Stimulated activated naive CD8-positive, alpha-beta T cell treated with anti-CD3 and anti-CD28 coated beads, Interleukin-15, Interleukin-2, amounts not matched to agents 100 U/mL and 50 U/mL, for 24 hours (primary cell): ENCODE results near the gene CHCHD3.
"Not testable (repeated sequence)": the region's sequence is repeated elsewhere in the genome, so short reads cannot be mapped to it uniquely, and the experiment has no call there.

ENCODE experiments used
- ATAC-seq: fragments of 150-1000 bp; cut with Tn5 transposase; one replicate; pipeline ENCODE4 v1.10.0; 2021
- DNase-seq: peaks from one replicate; pipeline ENCODE4 v3.0.0; 2021

CHCHD3 gene

GRCh38 chr7:133044722-133045473 is 37.0 kb downstream of the CHCHD3 start:
- DNase-seq = no peak
- no peak for ATAC-seq

DNA sequence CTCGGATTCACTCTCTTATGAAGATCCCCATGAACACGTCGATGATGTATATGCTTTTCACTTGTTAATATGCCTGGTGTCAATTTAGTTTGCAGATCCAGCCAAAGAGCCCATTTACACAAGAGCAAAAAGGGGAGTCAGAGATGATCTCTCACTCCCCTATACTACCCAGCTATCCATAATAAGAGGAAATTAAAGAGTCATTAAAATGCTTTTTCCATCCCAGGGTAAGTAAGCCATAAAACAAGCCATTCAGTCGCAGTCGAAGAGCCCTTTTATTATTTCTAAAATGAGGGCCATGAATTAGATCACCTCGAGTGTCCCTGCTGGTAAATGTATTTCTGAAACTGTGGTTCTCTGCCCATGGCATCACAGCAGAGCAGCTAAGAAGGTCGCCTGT is 41.2 kb downstream of the CHCHD3 start:
- ATAC-seq (no peak), DNase-seq (no peak)

DNA sequence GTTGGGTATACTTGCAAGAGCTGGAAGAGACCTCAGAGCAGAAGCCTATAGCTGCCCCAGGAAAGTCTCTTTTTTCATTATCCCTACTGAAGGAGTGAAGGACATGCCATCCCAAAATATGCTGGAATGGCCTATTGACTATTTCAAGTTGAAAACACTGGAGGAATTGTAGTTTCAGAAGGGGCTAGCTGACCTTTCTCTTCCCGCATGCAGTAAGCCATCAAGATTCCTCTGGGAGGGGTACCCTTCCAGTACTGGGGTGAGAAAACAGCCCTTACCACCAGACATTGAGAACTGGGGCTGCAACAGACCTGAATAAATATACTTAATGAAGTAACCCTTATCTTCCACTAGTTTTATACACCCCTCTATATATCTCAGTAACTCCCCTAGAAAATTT is 41.7 kb downstream of the CHCHD3 start:
- ATAC-seq (no peak), DNase-seq (no peak)

- DNase-seq = no peak
- no peak for ATAC-seq
Observed at GRCh38 chr7:133039614-133040013, 42.3 kb downstream of the CHCHD3 start.

- ATAC-seq = no peak
- DNase-seq = no peak
Observed at GRCh38 chr7:133036289-133036688, 45.6 kb downstream of the CHCHD3 start.

DNA sequence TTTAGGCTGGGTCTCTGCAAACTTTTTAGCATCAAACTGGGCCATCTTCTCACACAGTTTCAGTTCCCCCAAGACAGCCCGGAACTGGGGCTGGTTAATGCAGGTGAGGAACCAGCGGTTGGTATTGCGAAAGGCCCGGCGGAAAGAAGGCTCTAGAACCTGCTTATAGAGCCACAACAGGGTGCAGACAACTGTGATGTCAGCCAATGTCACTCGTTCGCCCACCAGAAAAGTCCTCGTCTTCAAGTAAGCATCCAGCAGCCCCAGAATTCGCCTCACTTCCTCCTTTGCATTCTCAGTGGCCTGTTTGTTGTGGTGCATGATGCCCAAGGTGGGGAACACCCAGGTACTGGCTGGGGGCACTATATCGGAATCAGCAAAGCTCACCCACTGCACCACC is 46.6 kb downstream of the CHCHD3 start:
- not testable (repeated sequence) for DNase-seq

DNA sequence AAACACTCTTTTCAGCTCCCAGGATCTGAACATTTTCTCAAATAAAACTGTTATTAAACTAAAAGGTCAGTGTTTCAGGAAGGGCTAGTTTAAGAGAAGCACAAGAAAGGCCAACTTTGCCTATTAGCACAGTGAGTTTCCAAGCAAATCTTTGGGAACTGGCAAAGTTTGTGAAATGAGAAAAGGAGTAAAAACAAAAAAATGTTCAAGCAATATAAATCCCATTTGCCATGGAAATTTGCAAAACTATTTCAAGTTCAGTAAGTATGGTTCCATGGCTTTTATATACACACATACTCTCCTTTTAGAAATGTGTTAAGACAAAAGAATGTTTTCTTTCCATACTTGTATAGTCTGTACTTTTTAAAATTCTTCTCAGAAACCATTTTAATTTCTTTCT is 51.5 kb downstream of the CHCHD3 start:
- DNase-seq (no peak), ATAC-seq (no peak)

More for the DNA sequence above, 46.6 kb downstream of the CHCHD3 start:
- ATAC-seq = peak; percentile 61

DNA sequence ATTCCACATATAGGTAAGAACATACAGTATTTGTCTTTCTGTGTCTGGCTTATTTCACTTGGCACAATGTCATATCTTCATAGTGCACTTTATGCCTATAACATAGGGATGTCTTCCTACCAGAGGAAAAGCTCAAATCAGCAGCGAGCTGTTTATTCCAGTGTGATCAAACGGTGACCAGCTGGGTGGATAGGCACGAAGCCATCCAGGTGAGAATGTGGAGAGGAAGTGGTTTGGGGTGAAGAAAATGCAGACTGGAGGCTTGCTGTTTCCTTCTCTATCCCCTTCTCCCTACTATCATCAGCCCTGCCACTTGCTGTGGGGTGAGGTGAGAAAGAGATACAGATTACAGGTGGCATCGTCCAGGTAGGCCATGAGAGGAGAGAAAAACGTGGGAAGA is 52.4 kb downstream of the CHCHD3 start:
- ATAC-seq (no peak), DNase-seq (no peak)

- no peak for DNase-seq
- ATAC-seq = no peak
Observed at GRCh38 chr7:133027397-133027796, 54.5 kb downstream of the CHCHD3 start.

DNA sequence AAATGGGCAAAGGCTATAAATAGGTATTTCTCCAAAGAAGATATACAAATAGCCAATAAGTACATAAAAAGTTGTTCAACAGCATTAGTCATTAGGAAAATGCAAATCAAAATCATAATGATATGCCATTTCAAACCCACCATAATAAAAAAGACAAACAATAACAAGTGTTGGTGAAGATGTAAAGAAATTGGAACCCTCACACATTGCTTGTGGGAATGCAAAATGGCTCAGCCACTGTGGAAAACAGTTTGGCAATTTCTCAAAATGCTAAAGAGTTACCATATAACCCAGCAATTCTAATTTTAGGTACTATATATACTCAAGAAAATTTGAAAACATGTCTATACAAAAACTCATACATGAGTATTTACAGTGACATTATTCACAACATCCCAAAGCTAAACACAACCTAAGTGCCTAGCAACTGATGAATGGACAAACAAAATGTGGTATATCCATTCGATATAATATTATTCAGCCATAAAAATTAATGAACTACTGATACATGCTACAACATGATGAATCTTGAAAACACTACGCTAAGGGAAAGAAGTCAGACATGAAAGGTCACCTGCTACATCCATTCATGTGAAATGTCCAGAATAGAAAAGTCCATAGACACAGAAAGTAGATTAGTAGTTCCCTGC is 55.6 kb downstream of the CHCHD3 start:
- DNase-seq (no peak), ATAC-seq (no peak)

GRCh38 chr7:133025056-133025455 is 56.8 kb downstream of the CHCHD3 start:
- DNase-seq (no peak), ATAC-seq (no peak)

DNA sequence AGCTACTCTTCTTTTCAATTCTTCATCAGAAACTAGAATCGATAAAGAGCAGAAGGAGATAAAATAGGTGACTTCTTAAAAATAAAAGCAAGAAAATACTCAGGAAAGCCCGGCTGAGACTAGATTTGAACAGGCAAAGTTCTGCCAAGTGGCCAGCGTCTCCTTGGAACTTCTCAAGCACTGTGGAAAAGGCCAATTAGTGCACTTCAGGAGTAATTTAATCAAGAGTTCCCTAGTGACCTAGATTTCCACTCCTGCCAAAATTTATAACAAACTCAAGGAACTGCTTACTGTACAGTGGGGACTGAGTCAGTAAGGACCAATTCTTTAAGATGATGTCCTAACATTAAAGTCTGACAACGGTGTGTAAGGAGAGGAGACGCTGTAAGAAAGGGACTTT is 57.3 kb downstream of the CHCHD3 start:
- ATAC-seq = no peak
- no peak for DNase-seq

DNA sequence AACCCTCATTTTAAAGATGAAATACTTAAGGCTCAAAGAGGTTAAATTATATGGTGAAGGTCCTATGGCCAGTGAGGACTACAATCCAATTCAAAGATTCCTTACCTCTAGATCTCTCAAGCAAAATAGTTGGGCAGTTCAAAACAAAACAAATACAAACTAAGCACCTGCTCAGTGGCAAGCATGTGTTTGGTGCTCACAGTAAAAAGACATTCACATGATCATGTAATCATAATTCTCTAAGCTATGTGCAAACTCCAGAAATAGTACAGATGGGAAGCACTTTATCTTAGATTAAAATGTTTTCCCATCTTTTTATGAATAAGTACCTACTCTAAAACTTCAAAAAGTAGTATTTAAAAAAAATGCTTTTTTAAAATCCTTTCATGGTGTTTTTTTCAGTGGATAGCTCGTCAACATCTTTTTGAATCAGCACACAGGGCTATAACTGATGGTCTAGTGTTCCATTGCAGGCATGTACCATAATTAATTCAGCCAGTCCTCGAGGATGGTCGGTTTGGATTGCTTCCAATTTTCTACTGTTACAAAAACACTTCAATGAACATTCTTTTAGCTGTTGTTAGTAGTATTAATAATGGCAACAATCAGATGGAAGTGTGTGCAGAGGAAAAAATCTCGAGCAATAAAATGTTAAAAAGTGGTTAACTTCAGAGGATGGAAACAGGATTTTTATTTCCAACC is 58.4 kb downstream of the CHCHD3 start:
- ATAC-seq = no peak
- DNase-seq = no peak

DNA sequence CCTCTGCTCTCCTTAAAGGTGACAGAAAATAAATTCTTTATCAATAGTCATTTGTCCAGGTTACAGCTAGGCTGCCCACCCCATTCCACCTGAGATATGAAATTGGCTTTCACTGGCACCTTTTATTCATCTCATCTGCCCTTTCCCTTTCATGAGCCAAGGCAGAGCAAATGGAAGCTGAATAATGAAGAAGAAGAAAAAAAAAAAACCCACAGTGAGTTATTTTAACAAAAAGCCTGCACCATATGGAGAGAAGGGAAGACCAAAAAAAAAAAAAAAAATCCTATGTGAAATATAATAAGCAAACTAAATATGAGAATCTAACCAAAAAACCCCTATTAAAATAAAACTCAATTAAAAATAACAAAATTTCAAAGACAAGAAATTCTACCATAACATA is 59.2 kb downstream of the CHCHD3 start:
- DNase-seq (no peak), ATAC-seq (no peak)

DNA sequence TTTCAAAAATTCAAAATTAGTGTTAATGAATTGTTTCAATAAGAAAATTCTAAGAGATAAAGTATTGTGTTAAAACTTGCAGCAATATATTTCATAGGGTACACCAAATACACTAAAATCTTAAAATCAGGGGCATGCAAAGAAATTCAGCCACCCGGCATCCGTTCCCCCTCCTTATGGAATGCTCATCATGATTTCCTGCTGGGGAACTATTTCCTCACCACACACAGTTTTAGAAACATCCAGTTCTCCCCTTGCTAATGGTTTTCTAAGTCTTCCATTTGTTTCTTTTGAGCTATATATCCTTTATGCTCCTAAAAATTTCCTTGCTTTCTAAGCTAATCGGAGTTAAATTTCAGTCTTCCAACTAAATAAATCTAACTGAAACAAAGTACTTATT is 60.7 kb downstream of the CHCHD3 start:
- no peak for ATAC-seq
- no peak for DNase-seq

- DNase-seq (no peak), ATAC-seq (no peak)
Observed at GRCh38 chr7:133020496-133020895, 61.4 kb downstream of the CHCHD3 start.

- ATAC-seq (no peak), DNase-seq (no peak)
Observed at GRCh38 chr7:133019590-133019989, 62.3 kb downstream of the CHCHD3 start.

- DNase-seq (no peak), ATAC-seq (no peak)
Observed at GRCh38 chr7:133016604-133017003, 65.3 kb downstream of the CHCHD3 start.

DNA sequence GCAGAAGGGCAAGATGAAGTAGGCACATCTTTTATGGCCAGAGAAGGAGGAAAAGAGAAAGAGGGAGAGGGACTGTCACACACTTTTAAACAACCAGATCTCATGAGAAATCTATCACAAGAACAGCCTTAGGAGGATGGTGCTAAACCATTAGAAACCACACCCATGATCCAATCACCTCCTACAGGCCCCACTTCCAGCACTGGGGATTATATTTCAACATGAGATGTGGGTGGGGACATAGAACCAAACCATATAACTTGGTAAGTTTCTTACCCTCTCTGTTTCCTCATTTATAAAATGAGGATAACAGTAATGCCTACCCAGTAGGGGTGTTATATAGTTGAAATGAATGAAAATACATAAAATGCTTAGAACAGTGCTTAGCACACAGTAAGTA is 66.0 kb downstream of the CHCHD3 start:
- no peak for DNase-seq
- ATAC-seq = no peak

DNA sequence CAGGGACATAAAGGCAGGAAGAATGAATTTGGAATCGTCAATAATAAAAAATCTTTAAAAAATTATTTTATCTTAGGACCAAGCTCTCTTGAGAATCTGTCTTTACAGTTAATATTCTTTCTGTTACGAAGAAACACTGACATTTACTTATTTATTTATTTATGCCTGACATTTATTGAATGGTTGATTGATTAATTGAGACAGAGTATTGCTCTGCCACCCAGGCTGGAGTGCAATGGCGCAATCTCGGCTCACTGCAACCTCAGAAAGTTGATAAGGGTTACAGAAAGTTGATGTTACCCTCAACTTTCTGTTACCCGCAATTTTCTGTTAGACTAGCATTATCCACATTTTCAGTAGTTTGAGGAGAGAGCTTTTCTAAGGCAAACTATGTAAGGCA is 70.1 kb downstream of the CHCHD3 start:
- ATAC-seq (no peak), DNase-seq (no peak)

- DNase-seq (no peak), ATAC-seq (no peak)
Observed at GRCh38 chr7:133009426-133010252, 72.3 kb downstream of the CHCHD3 start.

DNA sequence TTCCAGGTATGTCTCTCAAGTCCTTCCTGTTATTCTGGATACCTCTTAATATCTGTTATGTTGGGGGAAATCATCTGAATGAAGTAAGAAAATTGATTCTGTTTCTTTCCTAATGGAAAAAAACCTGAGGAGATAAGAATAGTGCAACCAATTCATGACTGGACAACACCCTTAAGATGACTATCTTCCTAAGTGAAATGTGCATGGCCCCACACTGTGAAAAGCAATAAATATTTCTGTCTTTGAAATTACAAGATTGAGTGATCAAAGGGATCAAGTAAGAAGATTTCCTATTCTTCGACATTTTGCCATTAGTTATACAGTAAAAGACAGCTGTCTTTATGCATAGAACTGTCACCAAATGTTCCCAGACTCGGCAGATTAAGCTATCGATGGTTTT is 73.9 kb downstream of the CHCHD3 start:
- no peak for DNase-seq
- no peak for ATAC-seq
